Prostate gland (tissue), 2 donors: Measurements from ENCODE around the gene RTP5. TPM values are rescaled to one million over a fixed set of nuclear protein-coding genes. Genes with fewer than 3 reads are reported as not detected.

ENCODE experiments used
- DNase-seq: peaks from one replicate; pipeline ENCODE4 v3.0.0-alpha.2; 2019; ENCODE audit warnings: low spot score
- H3K27ac ChIP-seq, 2 donors: fragments of 200-600 bp; sonication (generic); 2 replicates each; pipeline ENCODE4 v1.5.1; 2017 to 2019
- H3K27me3 ChIP-seq: fragments of 200-600 bp; sonication (generic); replicated peaks from 2 replicates; pipeline ENCODE4 v1.5.1; 2019; ENCODE audit not compliant: insufficient read depth
- H3K36me3 ChIP-seq, 2 donors: fragments of 200-600 bp; sonication (generic); 1 replicate in 1 of 2; 2 replicates in 1 of 2; pipeline versions ENCODE4 v1.5.1 to v1.8.1; 2017 to 2019
- H3K4me1 ChIP-seq: fragments of 200-600 bp; sonication (generic); replicated peaks from 2 replicates; pipeline ENCODE4 v1.5.1; 2019
- H3K4me3 ChIP-seq, 2 donors: fragments of 200-600 bp; sonication (generic); 2 replicates each; pipeline ENCODE4 v1.5.1; 2017 to 2019
- H3K9me3 ChIP-seq: fragments of 200-600 bp; sonication (generic); 2 replicates; pipeline ENCODE4 v1.5.1; 2017
- CTCF ChIP-seq, 4 experiments: fragments of 200-600 bp in 2 of 4; fragments of 450-650 bp in 2 of 4; sonication (generic) in 2 of 4; IDR thresholded peaks; 1 replicate in 3 of 4; 2 replicates in 1 of 4; pipeline ENCODE4 v1.5.1; 2016 to 2019; ENCODE audit warnings: antibody characterized with exemption in 4 of 4, mild to moderate bottlenecking in 2 of 4, moderate library complexity in 2 of 4
- POLR2A ChIP-seq: fragments of 450-650 bp; IDR thresholded peaks from one replicate; pipeline ENCODE4 v1.6.1; 2016; ENCODE audit warnings: antibody characterized with exemption, mild to moderate bottlenecking
- POLR2AphosphoS5 ChIP-seq: sonication (generic); formaldehyde crosslinking; IDR thresholded peaks from one replicate; pipeline ENCODE4 v1.6.1; 2017; ENCODE audit warnings: antibody characterized with exemption
- WGBS: methylation state at CpG from one replicate; pipeline ENCODE4 v1.1.5; 2018; 5-methylcytosine and 5-hydroxymethylcytosine counted together
- intact Hi-C: fragments of 100-400 bp; cut with DNase I; formaldehyde crosslinking; loops from one replicate; pipeline ENCODE4 v1.14.2; 2022
- total RNA-seq, 2 donors: library from RNA; depleted of rRNA; stranded (reverse); fragments of >200 nt; gene quantifications; one replicate each; pipeline ENCODE4 v1.1.0, GENCODE V29; 2016

The RTP5 gene
- total RNA-seq, 2 donors from 2014 or later: 0.14 to 0.28 TPM

DNA sequence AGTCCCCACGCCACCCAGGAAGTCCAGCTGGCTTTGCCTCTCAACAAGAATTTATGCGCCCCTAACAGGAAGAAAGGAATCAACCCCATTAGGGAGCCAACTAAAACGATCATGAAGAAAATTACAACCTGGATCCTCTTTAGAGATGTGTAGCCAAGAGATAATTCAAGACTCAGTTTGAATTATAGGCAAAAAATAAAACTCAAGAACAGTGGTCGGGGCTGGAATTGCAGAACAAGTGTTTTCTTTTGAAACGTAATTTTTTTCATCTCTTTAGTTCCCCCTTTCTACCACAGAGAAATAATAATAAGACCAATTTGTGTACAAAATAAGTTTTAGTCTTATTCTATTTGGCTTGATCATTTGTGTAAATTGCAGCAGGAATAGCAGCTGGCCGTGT lies 33.2 kb upstream of the RTP5 start:
- intact Hi-C loops: no loop called here
- H3K27me3 ChIP-seq: no peaks in the 10 kb centered on the region
- H3K27ac ChIP-seq: no peak overlapping the region
- no peak for TF ChIP-seq POLR2AphosphoS5
- no peak for TF ChIP-seq CTCF (IDR thresholded peaks at IDR 0.05)
- no peak for TF ChIP-seq POLR2A
- peaks cover 4% of the 10 kb centered on the region for H3K4me1 ChIP-seq
- H3K9me3 ChIP-seq: no peaks in the 10 kb centered on the region
- H3K4me3 ChIP-seq: no peak overlapping the region
- H3K36me3 ChIP-seq: no peaks in the 10 kb centered on the region
- DNase-seq: no peak
- 37% methylated on average over 6 of the region's 6 CpGs for WGBS

DNA sequence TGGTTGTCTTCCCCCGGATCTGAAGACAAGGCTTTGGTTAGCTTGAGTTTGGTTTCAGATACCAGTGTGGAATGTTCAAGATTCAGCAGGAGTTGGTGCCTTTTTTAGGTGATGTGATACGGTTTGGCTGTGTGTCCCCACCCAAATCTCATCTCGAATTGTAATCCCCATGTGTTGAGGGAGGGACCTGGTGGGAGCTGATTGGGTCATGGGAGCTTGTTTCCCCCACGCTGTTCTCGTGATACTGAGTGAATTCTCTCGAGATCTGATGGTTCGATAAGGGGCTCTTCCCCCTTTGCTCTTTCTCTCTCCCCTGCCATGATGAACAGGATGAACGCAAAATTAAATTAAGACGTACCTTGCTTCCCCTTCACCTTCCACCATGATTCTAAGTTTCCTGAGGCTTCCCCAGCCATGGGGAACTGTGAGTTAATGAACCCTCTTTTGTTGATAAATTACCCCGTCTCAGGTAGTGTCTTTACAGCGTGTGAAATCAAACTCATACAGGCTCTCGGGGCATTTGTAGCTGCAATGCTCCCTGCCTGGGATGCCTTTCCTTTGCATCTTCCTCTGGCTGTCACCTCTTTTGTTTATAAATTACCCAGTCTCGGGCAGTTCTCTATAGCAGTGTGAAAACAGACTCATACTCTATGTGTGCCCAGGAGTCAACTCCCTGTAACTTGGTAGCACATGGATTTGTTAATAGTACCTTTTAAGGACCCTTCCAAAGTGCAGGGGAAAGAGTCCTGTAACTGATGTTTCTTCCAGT lies 32.1 kb upstream of the RTP5 start:
- H3K27ac ChIP-seq: no peak overlapping the region
- no peaks in the 10 kb centered on the region for H3K9me3 ChIP-seq
- TF ChIP-seq CTCF (IDR thresholded peaks at IDR 0.05) (no peak), POLR2AphosphoS5 (no peak), POLR2A (no peak)
- no peak for DNase-seq
- intact Hi-C loops: no loop called here
- H3K4me1 ChIP-seq: peaks cover 4% of the 10 kb centered on the region
- H3K27me3 ChIP-seq: no peaks in the 10 kb centered on the region
- H3K36me3 ChIP-seq: no peaks in the 10 kb centered on the region
- no peak overlapping the region for H3K4me3 ChIP-seq
- 65% methylated on average over 13 of the region's 13 CpGs for WGBS

DNA sequence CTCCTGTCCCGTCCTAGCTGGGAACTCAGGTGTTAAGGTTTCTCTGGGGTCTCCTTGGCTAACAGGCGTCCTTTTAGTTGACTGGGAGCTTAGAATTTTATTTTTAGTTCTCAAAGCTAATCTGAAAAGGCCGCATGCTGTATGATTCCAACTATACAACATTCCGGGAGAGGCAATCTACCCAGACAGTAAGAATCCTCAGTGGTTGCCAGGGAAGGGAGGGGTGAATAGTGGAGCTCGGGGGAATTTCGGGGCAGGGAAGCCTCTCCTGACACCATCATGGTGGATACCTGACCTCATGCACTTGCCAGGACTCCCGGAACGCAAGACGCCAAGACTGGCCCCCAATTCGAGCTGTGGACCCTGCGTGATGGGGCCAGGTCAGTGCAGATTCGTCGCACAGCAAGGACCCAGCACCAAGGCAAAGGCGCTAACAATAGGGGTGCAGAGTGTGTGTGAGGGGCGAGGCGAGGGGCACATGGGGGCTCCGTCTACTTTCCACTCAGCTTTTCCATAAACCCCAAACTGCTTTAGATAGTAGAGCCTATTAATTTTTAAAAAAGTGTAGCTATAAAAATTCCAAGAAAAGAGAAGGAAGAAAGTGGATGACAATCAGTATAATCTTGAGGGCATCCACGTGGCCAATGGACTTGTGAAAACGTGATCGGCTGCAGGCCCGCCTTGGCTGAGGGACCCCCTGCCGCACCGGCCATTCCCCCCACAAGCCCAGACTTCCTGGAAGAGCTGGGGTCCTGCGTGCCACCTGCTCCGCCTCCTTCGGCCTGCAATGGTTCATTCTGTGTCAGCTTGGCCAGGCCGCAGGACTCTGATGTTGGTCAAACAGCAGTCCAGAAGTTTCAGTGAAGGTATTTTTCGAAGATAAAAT lies 28.1 kb upstream of the RTP5 start:
- Histone ChIP-seq H3K36me3 (no peaks in the 10 kb centered on the region), H3K27me3 (no peaks in the 10 kb centered on the region), H3K27ac (no peak overlapping the region), H3K9me3 (no peaks in the 10 kb centered on the region), H3K4me1 (no peaks in the 10 kb centered on the region), H3K4me3 (no peak overlapping the region)
- intact Hi-C loops: no loop called here
- TF ChIP-seq POLR2AphosphoS5: no peak
- no peak for TF ChIP-seq CTCF (IDR thresholded peaks at IDR 0.05)
- no peak for TF ChIP-seq POLR2A
- DNase-seq: no peak
- WGBS: 79% methylated on average over 28 of the region's 28 CpGs

- no peak for DNase-seq
- intact Hi-C loops: no loop called here
- H3K4me3 ChIP-seq: no peak overlapping the region
- H3K4me1 ChIP-seq: no peaks in the 10 kb centered on the region
- WGBS: 84% methylated on average over 11 of the region's 11 CpGs
- TF ChIP-seq POLR2AphosphoS5 (no peak), CTCF (IDR thresholded peaks at IDR 0.05) (no peak), POLR2A (no peak)
- H3K9me3 ChIP-seq: no peaks in the 10 kb centered on the region
- H3K27ac ChIP-seq: no peak overlapping the region
- no peaks in the 10 kb centered on the region for H3K27me3 ChIP-seq
- H3K36me3 ChIP-seq: no peaks in the 10 kb centered on the region
These were observed 27.5 kb upstream of the RTP5 start for GRCh38 chr2:241842067-241842415.
